Measurements from ENCODE around the gene BHLHA9.
"Not testable (repeated sequence)": the region's sequence is repeated elsewhere in the genome, so short reads cannot be mapped to it uniquely, and the experiment has no call there.

BHLHA9 gene

DNA sequence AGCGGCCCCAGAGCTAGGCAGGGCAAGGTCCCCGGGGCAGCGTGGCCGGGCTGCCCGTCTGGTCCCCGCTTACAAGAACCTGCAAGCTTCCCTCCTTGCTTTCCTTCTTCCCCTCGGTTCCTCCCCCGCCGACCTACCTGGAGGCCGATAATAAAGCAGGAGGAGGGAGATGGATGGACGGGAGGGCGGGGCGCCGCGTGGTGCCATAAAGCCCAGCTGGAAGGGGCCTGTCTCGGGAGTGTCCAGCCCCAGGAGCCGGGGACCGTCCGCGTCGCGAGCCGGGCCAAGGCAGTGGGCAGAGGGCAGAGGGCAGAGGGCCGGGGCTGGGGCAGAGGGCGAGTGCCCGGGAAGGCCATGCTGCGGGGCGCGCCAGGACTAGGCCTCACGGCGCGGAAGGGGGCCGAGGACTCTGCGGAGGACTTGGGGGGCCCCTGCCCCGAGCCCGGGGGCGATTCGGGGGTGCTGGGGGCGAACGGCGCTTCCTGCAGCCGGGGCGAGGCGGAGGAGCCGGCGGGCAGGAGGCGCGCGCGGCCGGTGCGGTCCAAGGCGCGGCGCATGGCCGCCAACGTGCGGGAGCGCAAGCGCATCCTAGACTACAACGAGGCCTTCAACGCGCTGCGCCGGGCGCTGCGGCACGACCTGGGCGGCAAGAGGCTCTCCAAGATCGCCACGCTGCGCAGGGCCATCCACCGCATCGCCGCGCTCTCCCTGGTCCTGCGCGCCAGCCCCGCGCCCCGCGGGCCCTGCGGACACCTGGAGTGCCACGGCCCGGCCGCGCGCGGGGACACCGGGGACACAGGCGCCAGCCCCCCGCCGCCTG is at the start of gene BHLHA9:
BHLHA9 (plus strand) TSS at position 235 of the 820 bp plus-strand sequence; CDS start at position 355, 120 bp downstream.
- FAIRE-seq = no peak
- DNase-seq (ENCODE audit: low spot score) = no peak

DNA sequence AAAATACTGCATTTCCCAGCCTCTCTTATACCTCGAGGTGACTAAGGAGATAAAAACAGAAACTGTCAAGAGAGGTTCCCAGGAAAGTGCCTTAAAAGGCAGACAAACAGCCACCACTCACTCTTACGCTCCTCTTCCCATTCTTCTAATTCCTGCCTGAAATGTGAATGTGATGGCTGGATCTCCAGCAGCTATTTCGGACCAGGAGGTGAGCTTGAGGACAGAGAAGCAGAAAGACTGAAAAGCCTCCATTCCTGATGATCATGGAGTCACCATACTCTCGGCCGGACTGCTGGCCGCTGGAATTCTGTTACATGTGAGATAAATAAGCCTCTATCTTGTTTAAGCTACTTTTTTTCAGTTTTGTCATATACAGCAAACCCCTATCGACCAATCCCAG is 49.0 kb upstream of the BHLHA9 start:
- DNase-seq (ENCODE audit: low spot score) (no peak), FAIRE-seq (no peak)

DNA sequence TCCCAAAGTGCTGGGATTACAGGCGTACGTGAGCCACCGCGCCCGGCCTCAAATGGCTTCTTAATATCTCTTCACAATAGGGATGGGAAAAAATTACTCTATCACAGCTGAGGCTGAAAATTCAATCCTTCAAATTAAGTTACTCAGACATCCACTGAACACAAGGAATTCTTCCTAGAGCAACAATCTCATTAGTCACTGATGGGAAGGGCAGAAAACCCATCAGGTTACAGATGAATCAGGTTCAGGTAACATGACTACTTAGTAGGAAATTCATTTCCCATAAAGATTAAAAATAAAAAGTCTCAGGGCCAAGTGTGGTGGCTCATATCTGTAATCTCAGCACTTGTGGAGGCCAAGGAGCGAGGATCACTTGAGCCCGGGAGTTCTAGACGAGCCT is 47.9 kb upstream of the BHLHA9 start:
- peak; percentile 15 for DNase-seq (ENCODE audit: low spot score)
- FAIRE-seq = no peak

DNA sequence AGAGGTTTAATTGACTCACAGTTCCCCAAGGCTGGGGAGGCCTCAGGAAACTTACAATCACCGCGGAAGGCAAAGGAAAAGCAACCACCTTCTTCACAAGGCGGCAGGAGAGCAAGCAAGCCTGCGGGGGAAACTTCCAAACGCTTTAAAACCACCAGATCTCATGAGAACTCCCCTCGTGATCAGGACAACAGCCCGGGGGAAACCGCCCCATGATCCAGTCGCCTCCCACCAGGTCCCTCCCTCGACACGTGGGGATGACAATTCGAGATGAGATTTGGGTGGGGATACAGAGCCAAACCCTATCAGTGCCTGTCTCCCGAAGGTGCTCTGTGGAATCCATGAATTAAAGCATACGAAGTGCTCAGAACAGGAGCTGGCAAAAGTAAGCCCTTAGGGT is 46.6 kb upstream of the BHLHA9 start:
- FAIRE-seq (no peak), DNase-seq (ENCODE audit: low spot score) (no peak)

DNA sequence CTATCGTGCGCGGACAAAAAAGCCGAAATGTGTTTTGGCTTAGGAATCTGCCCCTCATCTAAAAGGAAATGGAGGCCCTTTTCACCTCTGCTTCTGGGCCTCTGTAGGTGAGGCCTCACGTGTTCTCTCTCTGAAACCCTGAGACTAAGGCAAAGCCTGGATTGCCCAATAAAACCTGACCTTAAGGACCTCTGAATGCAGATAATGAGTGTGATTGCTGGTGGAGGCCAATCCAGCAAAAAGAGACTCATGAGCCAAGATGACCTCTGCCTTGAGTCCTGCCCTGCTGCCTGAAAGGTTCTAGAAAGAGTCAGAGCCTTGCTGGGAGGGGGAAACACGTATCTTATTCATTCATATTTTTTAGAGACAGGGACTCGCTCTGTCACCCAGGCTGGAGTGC is 45.9 kb upstream of the BHLHA9 start:
- FAIRE-seq = no peak
- no peak for DNase-seq (ENCODE audit: low spot score)

DNA sequence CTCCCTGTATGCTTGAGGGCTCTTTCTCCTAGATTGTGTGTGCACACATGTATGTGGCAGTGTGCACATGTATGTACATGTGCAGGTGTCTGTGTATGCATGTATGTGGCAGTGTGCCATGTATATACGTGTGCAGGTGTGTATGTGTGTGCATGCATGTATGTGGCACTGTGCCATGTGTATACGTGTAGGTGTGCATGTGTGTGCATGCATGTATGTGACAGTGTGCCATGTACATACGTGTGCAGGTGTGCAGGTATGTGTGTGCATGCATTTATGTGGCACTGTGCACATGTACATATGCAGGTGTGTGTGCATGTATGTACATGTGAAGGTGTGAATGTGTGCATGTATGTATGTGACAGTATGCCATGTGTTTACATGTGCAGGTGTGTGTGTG is 43.9 kb upstream of the BHLHA9 start:
- DNase-seq (ENCODE audit: low spot score) (no peak), FAIRE-seq (no peak)

DNA sequence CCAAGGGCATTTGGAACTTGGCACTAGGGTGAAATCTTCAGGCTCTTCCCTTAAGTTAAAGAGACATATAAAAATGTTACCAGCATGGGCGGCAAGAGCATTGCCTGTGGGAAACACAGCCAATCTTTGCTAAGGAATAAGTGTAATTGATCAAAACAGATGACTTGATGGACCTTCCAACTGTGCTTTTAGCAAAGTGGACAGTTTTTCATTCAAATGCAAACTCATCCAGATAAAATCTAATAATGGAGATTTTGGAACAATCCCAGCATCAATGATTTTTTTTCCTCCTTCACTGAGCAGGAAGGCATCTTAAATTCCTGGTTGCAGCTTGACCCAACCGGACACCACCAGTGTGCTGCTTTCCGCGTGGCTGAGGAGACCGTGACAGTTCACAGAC is 42.9 kb upstream of the BHLHA9 start:
- FAIRE-seq (no peak), DNase-seq (ENCODE audit: low spot score) (no peak)

DNA sequence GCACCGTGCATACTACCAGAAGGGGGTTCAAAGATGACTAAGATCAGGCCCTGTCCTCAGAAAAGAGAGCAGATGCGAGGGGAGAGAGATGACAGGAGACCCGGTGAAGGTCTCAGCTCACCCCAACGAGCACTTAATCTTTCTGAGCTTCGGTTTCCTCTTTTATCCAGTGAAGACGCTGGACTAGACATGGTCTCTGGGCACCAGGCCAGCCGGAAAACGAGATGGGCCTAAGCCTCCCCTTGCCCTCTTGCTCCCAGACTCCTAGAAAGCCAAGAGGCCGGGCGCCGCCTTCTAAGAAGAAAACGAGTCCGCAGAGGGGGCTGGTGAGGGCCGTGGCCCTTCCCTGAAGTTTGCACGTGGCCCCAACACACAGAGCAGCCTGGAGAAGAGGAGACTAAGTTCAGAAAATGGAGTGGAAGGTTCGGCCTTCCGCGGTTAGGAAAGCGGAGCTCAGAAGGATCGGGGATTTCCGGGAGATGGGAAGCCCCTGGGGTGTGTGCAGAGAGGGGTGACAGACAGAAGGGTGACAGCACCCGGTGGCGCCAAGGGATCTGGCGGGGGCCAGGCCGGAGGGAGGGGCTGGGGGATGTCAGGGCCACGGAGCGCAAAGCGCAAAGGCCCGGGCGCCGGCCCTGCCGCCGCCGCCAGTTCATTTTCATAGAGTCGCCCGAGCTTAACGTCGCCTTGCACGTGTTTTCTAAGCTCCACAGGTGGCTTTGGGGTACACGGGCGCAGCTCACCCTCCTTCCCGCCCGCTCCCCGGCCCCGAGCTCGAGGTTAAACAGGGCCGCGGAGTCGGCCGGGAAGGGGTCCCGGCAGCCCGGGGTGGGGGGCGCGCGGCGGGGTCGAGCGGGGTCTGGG is 42.1 kb upstream of the BHLHA9 start:
- DNase-seq (ENCODE audit: low spot score) = no peak
- FAIRE-seq = no peak

DNA sequence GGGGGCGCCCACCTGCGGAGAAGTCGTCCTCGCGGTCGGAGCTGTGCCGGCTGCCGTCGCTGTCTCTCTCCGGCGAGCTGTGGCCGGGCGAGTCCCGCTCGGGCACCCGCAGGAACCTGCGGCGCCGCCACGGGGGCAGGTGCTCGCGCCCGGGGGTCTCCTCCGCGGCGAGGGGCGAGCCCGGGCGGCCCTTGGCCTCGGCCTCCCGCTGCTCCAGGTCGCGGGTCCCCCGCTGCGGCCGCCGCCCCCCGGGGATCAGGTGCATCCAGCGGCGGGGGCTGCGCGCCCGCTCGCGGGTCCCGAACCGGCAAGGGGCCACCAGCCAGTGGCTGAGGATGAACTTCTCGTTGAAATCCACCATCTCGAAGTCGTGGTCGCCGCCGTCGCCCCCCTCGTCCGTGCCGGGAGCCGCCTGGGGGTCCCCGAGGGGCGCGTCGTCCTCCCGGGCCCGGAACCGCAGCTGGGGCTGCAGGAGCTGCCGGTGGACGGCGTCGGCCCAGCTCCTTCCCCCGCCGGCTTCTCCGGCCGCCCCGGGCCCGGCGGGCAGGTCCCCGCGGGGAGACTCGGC is 41.4 kb upstream of the BHLHA9 start:
- no peak for FAIRE-seq
- no peak for DNase-seq (ENCODE audit: low spot score)

DNA sequence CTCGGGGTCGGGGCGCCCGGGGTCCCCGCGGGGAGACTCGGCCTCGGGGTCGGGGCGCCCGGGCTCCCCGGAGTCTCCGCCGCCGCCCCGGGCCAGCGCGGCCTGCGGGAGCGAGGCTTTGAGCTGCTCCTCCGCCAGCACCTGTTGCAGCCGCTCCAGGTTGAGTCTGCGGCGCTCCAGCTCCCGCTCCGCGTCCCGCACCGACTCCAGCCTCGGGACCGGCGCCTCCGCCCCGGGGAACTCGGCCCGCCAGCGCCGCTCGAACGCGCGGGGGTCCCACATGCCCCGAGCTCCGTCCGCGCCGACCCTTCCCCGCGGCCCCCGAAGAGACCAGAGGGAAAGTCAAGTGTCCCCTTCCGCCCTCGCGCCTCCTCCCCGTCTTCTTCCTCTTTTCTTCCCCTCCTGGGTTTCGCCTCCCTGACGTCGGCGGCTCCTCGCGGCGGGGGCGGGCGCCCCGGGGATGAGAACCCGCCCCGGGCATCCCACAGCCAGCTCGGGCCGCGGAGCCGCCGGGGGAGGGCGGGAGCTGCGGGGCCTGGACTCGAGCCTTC is 40.8 kb upstream of the BHLHA9 start:
- no peak for DNase-seq (ENCODE audit: low spot score)
- no peak for FAIRE-seq

DNA sequence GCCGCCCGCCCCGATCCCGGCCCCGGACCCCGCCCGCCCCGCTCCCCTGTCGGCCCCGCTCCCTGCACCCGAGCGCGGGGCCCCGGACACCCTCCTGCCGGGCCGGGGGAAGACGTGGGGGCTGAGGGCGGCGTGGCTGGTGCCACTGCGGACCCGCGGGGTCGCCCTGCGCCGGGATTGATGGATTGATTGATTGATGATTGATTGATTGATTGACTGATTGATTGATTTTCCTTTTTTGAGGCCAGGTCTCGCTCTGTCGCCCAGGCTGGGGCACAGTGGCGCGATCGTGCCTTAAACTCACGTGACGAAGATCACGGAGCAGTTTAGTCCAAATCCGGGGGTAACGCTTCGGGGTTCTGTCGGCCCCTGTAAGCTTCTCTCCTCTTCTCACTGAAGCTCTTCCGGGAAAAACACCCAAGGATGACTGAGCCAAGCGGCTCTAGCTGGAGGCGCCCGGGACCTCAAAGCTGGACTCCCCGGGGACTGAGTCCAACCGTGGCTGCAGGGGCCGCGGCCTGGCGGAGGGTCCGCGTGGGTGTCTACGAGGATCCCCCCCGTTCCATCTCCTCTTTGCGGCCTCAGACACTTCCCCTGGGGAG is 40.2 kb upstream of the BHLHA9 start:
- FAIRE-seq (no peak), DNase-seq (ENCODE audit: low spot score) (no peak)

DNA sequence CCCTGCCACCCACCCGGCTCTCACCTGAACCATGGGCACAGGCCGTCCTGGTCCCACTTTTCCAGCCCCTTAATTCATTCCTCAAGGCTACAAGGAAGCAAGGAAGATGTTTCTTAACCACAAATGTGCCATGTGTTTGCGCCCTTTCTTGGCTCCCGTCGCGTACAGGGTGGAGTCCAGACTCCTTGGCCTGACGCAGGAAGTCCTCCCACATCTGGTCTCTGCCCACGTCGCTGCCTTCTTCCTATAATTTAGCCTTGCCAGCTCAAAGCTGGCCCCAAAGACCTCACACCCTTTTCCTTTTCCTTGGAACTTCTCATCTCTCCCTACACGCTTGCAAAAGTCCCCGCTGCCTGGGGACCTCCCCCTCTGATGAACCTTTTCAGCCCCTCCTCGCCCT is 38.8 kb upstream of the BHLHA9 start:
- DNase-seq (ENCODE audit: low spot score) = no peak
- FAIRE-seq = no peak

DNA sequence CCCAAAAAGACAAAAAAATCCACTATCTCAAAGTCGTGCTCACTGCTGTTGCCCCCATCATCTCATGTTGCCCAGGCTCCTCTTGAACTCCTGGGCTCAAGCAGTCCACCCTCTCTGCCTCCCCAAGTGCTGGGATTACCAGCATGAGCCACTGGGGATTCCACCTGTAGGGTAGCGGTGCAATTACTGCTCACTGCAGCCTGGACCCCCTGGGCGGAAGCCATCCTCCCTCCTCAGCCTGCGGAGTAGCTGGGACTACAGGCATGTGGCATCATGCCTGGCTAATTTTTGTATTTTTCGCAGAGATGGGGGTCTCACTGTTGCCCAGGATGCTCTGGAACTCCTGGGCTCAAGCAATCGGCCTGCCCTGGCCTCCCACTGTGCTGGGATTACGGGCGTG is 37.9 kb upstream of the BHLHA9 start:
- no peak for FAIRE-seq
- no peak for DNase-seq (ENCODE audit: low spot score)

DNA sequence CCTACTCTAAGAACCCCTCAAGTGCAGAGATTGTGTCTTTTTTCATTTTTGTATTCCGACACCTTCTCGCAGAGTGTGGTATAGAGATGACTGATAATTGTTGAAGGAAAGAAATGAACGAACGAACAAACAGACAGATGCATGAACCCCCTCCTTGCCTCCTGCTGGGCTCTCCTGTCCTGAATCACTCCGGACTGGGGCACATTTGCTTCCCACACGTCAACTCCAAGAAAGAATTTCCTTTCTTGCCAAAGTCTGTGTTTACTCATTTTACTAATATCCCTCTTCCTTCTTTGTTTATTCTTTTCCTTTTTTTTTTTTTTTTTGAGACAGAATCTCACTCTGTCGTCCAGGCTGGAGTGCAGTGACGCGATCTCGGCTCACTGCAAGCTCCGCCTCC is 37.5 kb upstream of the BHLHA9 start:
- DNase-seq (ENCODE audit: low spot score) (no peak), FAIRE-seq (no peak)

DNA sequence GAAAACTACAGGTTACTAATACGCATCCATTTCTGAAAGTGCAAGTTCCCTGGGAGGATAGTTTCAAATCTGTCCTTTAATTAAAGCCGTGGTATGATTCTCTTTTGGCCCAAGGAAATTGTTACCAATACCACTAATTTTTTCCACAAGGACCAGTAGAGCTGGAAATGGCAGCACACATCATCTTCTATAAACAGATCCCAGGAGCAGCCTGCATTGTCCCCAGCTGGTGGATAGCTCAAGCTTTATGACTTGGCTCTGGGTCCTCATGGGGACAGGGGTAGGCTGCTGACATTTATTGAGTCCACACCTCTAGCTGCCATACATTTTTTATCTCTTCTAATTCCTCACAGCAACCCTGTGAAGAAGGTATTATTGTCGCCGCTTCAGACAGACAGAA is 35.8 kb upstream of the BHLHA9 start:
- no peak for DNase-seq (ENCODE audit: low spot score)
- FAIRE-seq = no peak

DNA sequence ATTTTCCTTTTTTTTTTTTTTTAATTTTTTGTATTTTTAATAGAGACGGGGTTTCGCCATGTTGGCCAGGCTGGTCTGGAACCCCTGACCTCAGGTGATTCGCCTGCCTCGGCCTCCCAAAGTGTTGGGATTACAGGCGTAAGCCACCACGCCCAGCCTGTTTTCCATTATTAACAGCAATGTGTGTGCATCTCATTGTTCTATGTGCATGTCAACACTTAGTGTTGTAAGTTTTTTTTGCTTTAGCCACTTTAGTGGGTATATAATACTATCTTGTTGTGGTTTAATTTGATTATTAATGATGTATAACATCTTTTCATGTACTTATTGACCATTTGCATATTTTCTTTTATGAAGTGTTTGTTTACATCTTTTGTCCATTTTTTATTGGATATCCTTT is 32.8 kb upstream of the BHLHA9 start:
- DNase-seq (ENCODE audit: low spot score) (no peak), FAIRE-seq (no peak)

DNA sequence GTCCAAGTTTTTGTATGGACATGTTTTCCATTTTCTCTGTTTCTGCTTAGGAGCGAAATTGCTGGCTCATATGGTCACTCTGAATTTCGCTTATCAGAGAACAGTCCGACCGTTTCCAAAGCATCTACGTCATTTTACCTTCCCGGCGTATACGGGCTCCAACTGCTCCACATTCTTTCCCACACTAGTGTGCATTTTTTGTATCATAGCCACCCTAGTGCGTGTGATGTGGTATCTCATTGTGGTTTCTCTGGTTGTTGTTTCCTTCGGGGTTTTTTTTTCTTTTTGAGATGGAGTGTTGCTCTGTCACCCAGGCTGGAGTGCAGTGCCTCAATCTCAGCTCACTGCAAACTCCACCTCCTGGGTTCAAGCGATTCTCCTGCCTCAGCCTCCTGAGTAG is 31.0 kb upstream of the BHLHA9 start:
- DNase-seq (ENCODE audit: low spot score) = no peak
- FAIRE-seq = no peak

DNA sequence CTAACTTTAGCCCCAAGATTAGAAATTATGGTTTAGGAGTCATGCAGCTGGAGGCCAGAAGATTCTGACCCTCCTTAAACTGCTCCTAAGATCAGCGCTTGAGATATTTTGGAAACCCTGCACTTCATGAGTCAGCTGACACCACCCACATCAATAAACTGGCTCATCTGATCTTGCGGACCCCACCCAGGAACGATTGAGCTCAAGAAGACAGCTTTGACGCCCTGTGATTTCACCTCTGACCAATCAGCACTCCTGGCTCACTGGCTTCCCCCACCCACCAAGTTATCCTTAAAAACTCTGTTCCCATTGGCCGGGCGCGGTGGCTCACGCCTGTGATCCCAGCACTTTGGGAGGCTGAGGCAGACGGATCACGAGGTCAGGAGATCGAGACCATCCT is 29.8 kb upstream of the BHLHA9 start:
- FAIRE-seq; DNase-seq (ENCODE audit: low spot score): not testable (repeated sequence)

DNA sequence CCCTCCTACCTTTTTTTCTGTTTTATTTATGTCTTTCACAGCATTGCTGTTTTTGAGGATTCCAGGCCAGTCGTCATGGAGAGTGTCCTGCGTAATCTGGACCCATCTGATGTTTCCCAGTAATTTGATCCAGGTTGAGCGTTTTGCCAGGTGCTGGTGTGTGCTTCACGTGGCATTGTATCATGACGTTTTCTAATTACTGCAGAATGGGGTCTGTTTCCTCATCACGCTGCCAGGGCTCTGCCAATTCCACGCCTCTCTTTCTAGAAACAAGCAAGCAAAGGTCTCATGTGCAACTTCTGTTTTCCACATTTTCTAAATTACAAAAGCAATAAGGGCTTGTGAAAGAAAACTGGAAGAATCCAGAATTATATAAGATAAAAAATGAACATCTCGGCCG is 28.3 kb upstream of the BHLHA9 start:
- DNase-seq (ENCODE audit: low spot score) = no peak

DNA sequence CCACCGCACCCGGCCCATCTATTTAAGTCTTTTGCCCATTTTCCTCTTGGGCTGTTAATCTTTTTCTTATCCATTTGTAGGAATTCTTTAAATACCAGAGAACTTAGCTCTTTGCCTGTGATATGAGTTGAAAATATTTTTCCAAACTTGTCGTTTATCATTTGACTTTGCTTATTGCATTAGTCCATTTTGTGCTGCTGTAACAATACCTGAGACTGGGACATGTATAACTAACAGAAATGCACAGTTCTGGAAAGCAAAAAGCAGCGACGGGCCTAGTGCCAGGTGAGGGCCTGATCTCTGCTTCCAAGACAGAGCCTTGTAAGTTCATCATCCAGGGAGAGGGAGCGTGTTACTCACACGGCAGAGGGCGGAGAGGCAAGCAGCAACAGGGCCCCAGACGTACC is 25.6 kb upstream of the BHLHA9 start:
- no peak for DNase-seq (ENCODE audit: low spot score)
- no peak for FAIRE-seq

More for the DNA sequence above, 28.3 kb upstream of the BHLHA9 start:
- no peak for FAIRE-seq

DNA sequence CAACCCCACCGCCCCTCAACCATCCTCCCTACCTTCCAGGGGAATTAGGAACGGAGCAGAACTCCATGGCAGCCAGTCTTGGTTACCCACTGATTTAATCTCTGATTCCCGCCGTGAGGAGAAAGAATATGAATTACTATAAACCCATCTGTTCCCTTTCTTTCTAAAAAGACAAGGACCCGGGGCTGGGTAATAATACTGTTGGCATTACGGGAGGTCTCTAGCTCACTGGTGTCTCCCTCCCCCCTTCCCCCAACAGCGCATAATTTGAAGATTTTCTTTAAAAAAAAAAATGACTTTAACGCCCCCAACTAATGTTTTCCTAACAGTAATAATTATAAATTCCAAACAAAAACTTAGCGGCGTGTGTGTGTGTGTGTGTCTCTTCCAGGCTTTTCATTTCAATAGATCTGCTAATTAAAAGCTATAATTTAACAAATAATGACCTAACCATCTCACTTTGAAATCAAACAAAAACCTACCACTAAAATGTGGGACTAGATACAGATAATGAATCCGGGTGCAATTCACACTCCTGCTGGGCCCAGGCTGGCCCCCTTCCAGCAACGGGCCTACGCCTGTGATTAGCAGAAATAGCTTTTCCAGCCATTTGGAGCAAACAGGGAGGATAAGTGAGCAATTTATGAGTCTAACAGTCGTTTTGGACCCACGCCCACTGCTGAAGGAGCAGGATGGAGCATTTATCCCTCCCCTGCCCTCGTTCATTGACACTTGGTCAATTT is 18.2 kb upstream of the BHLHA9 start:
- FAIRE-seq (no peak), DNase-seq (ENCODE audit: low spot score) (no peak)
